Measurements from ENCODE around the gene PRELID3B.

The PRELID3B gene

GRCh38 chr20:59025511-59025910, 17.1 kb downstream of the PRELID3B start:
- Histone ChIP-seq H3K9me3 (ENCODE audit: control insufficient read depth, low read length) (no peaks in the 10 kb centered on the region), H3K27ac (ENCODE audit: low read depth, low read length, severe bottlenecking) (no peak overlapping the region), H3K4me1 (ENCODE audit: control insufficient read depth, insufficient read depth, low read length, poor library complexity, severe bottlenecking) (peaks cover 19% of the 10 kb centered on the region), H3K4me3 (ENCODE audit: extremely low read depth, insufficient read depth, low read length, poor library complexity, severe bottlenecking) (no peak overlapping the region), H3K36me3 (ENCODE audit: control insufficient read depth, insufficient read depth, low read length) (peaks cover 76% of the 10 kb centered on the region)
- WGBS, 2 experiments (ENCODE audit: insufficient coverage in 2 of 2): 94 to 100% methylated on average over 2 to 4 of the region's 4 CpGs

- Histone ChIP-seq H3K9me3 (ENCODE audit: control insufficient read depth, low read length) (no peaks in the 10 kb centered on the region), H3K4me3 (ENCODE audit: extremely low read depth, insufficient read depth, low read length, poor library complexity, severe bottlenecking) (no peak overlapping the region), H3K36me3 (ENCODE audit: control insufficient read depth, insufficient read depth, low read length) (peaks cover 74% of the 10 kb centered on the region), H3K27ac (ENCODE audit: low read depth, low read length, severe bottlenecking) (no peak overlapping the region), H3K4me1 (ENCODE audit: control insufficient read depth, insufficient read depth, low read length, poor library complexity, severe bottlenecking) (peaks cover 19% of the 10 kb centered on the region)
- WGBS, 2 experiments (ENCODE audit: insufficient coverage in 2 of 2): 79 to 80% methylated on average over 2 of the region's 2 CpGs
Measured at GRCh38 chr20:59025086-59025485, 17.5 kb downstream of the PRELID3B start.

DNA sequence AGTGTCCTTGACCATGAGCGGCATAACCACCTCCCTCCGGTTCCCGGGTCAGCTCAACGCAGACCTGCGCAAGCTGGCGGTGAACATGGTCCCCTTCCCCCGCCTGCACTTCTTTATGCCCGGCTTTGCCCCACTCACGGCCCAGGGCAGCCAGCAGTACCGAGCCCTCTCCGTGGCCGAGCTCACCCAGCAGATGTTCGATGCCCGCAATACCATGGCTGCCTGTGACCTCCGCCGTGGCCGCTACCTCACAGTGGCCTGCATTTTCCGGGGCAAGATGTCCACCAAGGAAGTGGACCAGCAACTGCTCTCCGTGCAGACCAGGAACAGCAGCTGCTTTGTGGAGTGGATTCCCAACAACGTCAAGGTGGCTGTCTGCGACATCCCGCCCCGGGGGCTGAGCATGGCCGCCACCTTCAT, 18.5 kb downstream of the PRELID3B start:
- Histone ChIP-seq H3K27ac (ENCODE audit: low read depth, low read length, severe bottlenecking) (no peak overlapping the region), H3K36me3 (ENCODE audit: control insufficient read depth, insufficient read depth, low read length) (peaks cover 67% of the 10 kb centered on the region), H3K4me1 (ENCODE audit: control insufficient read depth, insufficient read depth, low read length, poor library complexity, severe bottlenecking) (peaks cover 11% of the 10 kb centered on the region), H3K4me3 (ENCODE audit: extremely low read depth, insufficient read depth, low read length, poor library complexity, severe bottlenecking) (no peak overlapping the region), H3K9me3 (ENCODE audit: control insufficient read depth, low read length) (no peaks in the 10 kb centered on the region)
- 97 to 98% methylated on average over 21 to 24 of the region's 24 CpGs for WGBS, 2 experiments (ENCODE audit: insufficient coverage in 2 of 2)

GRCh38 chr20:59023616-59024015, 19.0 kb downstream of the PRELID3B start:
- H3K27ac ChIP-seq (ENCODE audit: low read depth, low read length, severe bottlenecking): no peak overlapping the region
- peaks cover 10% of the 10 kb centered on the region for H3K4me1 ChIP-seq (ENCODE audit: control insufficient read depth, insufficient read depth, low read length, poor library complexity, severe bottlenecking)
- no peak overlapping the region for H3K4me3 ChIP-seq (ENCODE audit: extremely low read depth, insufficient read depth, low read length, poor library complexity, severe bottlenecking)
- H3K36me3 ChIP-seq (ENCODE audit: control insufficient read depth, insufficient read depth, low read length): peaks cover 62% of the 10 kb centered on the region
- WGBS, 2 experiments (ENCODE audit: insufficient coverage in 2 of 2): 96 to 99% methylated on average over 13 of the region's 13 CpGs
- H3K9me3 ChIP-seq (ENCODE audit: control insufficient read depth, low read length): no peaks in the 10 kb centered on the region

- Histone ChIP-seq H3K9me3 (ENCODE audit: control insufficient read depth, low read length) (no peaks in the 10 kb centered on the region), H3K27ac (ENCODE audit: low read depth, low read length, severe bottlenecking) (no peak overlapping the region), H3K36me3 (ENCODE audit: control insufficient read depth, insufficient read depth, low read length) (peaks cover 58% of the 10 kb centered on the region), H3K4me3 (ENCODE audit: extremely low read depth, insufficient read depth, low read length, poor library complexity, severe bottlenecking) (no peak overlapping the region), H3K4me1 (ENCODE audit: control insufficient read depth, insufficient read depth, low read length, poor library complexity, severe bottlenecking) (peaks cover 5% of the 10 kb centered on the region)
- 95 to 96% methylated on average over 12 to 15 of the region's 15 CpGs for WGBS, 2 experiments (ENCODE audit: insufficient coverage in 2 of 2)
Measured at GRCh38 chr20:59022754-59023153, 19.8 kb downstream of the PRELID3B start.

DNA sequence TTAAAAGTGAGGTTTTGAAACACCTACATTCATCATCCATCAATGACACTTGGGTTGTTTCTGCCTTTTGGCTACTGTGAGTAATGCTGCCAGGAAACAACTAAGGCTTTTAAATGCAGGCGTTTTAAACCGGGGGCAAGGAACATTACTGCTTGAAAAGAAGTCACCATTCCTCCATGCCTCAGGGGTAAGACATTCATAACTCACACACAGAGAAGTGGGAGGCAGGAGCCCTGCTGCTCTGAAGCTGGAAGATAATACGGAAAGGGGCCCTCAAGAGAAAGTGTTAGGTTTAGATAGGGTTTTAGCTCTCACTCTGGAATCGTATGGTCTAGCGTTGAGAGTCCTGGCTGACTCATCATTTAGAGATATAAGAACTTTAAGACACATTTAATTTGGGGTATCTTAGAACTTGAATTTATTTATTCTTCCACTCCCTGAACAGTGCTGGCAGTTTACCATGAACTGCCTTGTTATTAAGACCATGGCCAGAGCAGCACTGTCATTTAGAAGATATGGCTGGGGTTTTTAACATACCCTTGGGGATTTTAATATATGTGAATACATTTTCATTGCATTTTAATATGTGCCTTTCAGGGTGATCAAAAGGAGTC, 21.5 kb downstream of the PRELID3B start:
- H3K4me3 ChIP-seq (ENCODE audit: extremely low read depth, insufficient read depth, low read length, poor library complexity, severe bottlenecking): no peak overlapping the region
- peaks cover 42% of the 10 kb centered on the region for H3K36me3 ChIP-seq (ENCODE audit: control insufficient read depth, insufficient read depth, low read length)
- H3K4me1 ChIP-seq (ENCODE audit: control insufficient read depth, insufficient read depth, low read length, poor library complexity, severe bottlenecking): peaks cover 5% of the 10 kb centered on the region
- WGBS, 2 experiments (ENCODE audit: insufficient coverage in 2 of 2): 23% methylated on average over 2 of the region's 5 CpGs; no CpG with 5 or more reads in 1 of the 2 experiments
- no peaks in the 10 kb centered on the region for H3K9me3 ChIP-seq (ENCODE audit: control insufficient read depth, low read length)
- H3K27ac ChIP-seq (ENCODE audit: low read depth, low read length, severe bottlenecking): peak overlapping the region; percentile 38

GRCh38 chr20:59019217-59019616, 23.4 kb downstream of the PRELID3B start, which contains the start of gene TUBB1:
TUBB1 (plus strand) TSS chr20:59019429; CDS start chr20:59019523, 94 bp downstream.
- no peaks in the 10 kb centered on the region for H3K9me3 ChIP-seq (ENCODE audit: control insufficient read depth, low read length)
- peaks cover 14% of the 10 kb centered on the region for H3K4me1 ChIP-seq (ENCODE audit: control insufficient read depth, insufficient read depth, low read length, poor library complexity, severe bottlenecking)
- H3K27ac ChIP-seq (ENCODE audit: low read depth, low read length, severe bottlenecking): no peak within 1 kb of the TSS
- peaks cover 24% of the 10 kb centered on the region for H3K36me3 ChIP-seq (ENCODE audit: control insufficient read depth, insufficient read depth, low read length)
- H3K4me3 ChIP-seq (ENCODE audit: extremely low read depth, insufficient read depth, low read length, poor library complexity, severe bottlenecking): no peak within 1 kb of the TSS
- WGBS, 2 experiments (ENCODE audit: insufficient coverage in 2 of 2): 91 to 98% methylated on average over 4 to 5 of the region's 5 CpGs

GRCh38 chr20:59018817-59019216, 23.8 kb downstream of the PRELID3B start:
- no peaks in the 10 kb centered on the region for H3K9me3 ChIP-seq (ENCODE audit: control insufficient read depth, low read length)
- H3K36me3 ChIP-seq (ENCODE audit: control insufficient read depth, insufficient read depth, low read length): peaks cover 20% of the 10 kb centered on the region
- peaks cover 14% of the 10 kb centered on the region for H3K4me1 ChIP-seq (ENCODE audit: control insufficient read depth, insufficient read depth, low read length, poor library complexity, severe bottlenecking)
- 95 to 100% methylated on average over 6 to 8 of the region's 10 CpGs for WGBS, 2 experiments (ENCODE audit: insufficient coverage in 2 of 2)
- H3K4me3 ChIP-seq (ENCODE audit: extremely low read depth, insufficient read depth, low read length, poor library complexity, severe bottlenecking): no peak overlapping the region
- H3K27ac ChIP-seq (ENCODE audit: low read depth, low read length, severe bottlenecking): no peak overlapping the region

DNA sequence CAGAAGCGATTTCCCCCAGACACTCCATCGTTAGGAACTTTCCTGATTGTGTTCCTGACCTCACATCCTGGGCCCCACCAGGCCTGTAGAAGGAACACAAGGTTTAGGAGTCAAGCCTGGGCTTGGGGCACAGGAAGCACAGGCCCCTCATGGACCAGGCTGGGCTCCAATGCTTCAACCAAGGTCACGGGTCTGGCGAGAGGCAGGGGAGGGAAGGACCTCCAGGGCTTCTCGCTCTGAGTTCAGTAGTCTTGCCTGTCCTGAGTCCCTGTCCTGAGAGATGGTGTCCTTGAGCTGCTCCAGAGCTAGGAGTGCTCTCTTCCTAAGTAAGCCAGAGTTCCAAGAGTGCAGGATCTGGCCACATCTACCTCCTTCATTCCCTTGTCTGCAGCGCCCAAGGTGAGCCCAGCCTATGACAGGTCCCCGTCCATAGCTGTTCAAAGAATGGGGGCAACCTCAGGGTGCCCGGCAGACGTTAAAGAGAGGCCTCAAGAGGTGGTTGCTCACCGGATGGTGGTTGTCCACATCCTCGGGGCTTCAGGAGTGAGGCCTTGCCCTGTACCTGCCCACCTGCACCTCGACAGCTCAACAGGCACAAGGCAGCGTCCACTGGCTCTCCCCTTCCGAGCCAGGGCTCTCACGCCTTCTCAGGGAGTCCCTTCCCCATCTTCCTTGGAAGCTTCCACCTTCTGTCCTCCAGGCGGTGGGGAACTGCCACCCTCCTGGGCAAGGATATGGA, 24.9 kb downstream of the PRELID3B start:
- Histone ChIP-seq H3K27ac (ENCODE audit: low read depth, low read length, severe bottlenecking) (no peak overlapping the region), H3K9me3 (ENCODE audit: control insufficient read depth, low read length) (no peaks in the 10 kb centered on the region)
- 95 to 97% methylated on average over 11 to 14 of the region's 16 CpGs for WGBS, 2 experiments (ENCODE audit: insufficient coverage in 2 of 2)

DNA sequence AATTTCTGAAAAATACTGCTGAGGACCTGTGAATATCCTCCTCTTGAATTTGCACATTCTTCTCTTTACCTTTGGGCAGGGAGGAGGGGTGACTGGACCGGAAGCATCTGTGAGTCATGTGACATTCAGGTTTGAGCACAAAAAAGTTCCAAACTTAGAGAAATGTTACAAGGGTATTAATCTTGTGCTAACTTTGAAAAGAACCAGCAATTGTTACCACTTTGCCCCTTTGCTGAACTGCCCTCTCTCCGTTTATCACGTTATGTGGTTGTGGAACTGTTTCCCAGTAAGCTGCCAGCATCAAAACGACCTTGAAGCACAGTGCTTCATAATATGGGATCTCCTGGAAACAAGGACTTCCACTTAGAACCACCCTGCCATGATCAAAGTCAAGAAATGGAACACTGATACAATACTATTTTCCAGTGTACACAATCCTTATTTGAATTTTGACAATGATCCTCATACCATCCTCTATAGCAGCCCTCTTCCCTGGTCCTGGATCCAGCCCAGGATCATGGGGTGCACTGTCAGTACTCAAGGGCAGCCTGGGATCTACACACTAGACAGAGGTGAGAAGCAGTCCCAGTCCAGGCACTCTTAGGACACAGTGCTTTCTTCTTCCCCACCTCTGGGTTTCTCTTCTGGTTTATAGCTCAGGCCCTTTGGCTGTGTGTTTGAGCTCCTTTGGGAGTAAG, 25.6 kb downstream of the PRELID3B start:
- 82 to 96% methylated on average over 2 to 4 of the region's 4 CpGs for WGBS, 2 experiments (ENCODE audit: insufficient coverage in 2 of 2)

More for the DNA sequence above, 24.9 kb downstream of the PRELID3B start:
- Histone ChIP-seq H3K36me3 (ENCODE audit: control insufficient read depth, insufficient read depth, low read length) (peaks cover 9% of the 10 kb centered on the region), H3K4me3 (ENCODE audit: extremely low read depth, insufficient read depth, low read length, poor library complexity, severe bottlenecking) (no peak overlapping the region), H3K4me1 (ENCODE audit: control insufficient read depth, insufficient read depth, low read length, poor library complexity, severe bottlenecking) (peaks cover 14% of the 10 kb centered on the region)

More for the DNA sequence above, 25.6 kb downstream of the PRELID3B start:
- H3K4me3 ChIP-seq (ENCODE audit: extremely low read depth, insufficient read depth, low read length, poor library complexity, severe bottlenecking): no peak overlapping the region
- no peak overlapping the region for H3K27ac ChIP-seq (ENCODE audit: low read depth, low read length, severe bottlenecking)
- peaks cover 14% of the 10 kb centered on the region for H3K4me1 ChIP-seq (ENCODE audit: control insufficient read depth, insufficient read depth, low read length, poor library complexity, severe bottlenecking)
- H3K9me3 ChIP-seq (ENCODE audit: control insufficient read depth, low read length): no peaks in the 10 kb centered on the region
- peaks cover 6% of the 10 kb centered on the region for H3K36me3 ChIP-seq (ENCODE audit: control insufficient read depth, insufficient read depth, low read length)
